HUES6 (cell line): Measurements from ENCODE around the gene OR11G2.
"Not testable (repeated sequence)": the region's sequence is repeated elsewhere in the genome, so short reads cannot be mapped to it uniquely, and the experiment has no call there.

ENCODE experiments used
- H3K27ac ChIP-seq: 2 replicates; pipeline ENCODE4 v1.7.0; 2013; ENCODE audit warnings: low read depth, mild to moderate bottlenecking, low read length, inconsistent platforms
- H3K27me3 ChIP-seq: 2 replicates; pipeline ENCODE4 v1.6.1; 2013; ENCODE audit warnings: low read length; ENCODE audit not compliant: control insufficient read depth, insufficient read depth
- H3K36me3 ChIP-seq: 2 replicates; pipeline ENCODE4 v1.6.1; 2013; ENCODE audit warnings: low read length; ENCODE audit not compliant: control insufficient read depth, insufficient read depth
- H3K4me1 ChIP-seq: 2 replicates; pipeline ENCODE4 v1.6.1; 2013; ENCODE audit warnings: low read length; ENCODE audit not compliant: control insufficient read depth, insufficient read depth
- H3K4me3 ChIP-seq: 2 replicates; pipeline ENCODE4 v1.5.1; 2013; ENCODE audit warnings: low read depth, low read length
- H3K9ac ChIP-seq: one replicate; pipeline ENCODE4 v1.6.1; 2013; ENCODE audit warnings: mild to moderate bottlenecking, low read length
- H3K9me3 ChIP-seq: 2 replicates; pipeline ENCODE4 v1.6.1; 2013; ENCODE audit warnings: low read depth, low read length; ENCODE audit not compliant: control insufficient read depth, insufficient read depth

Gene OR11G2

DNA sequence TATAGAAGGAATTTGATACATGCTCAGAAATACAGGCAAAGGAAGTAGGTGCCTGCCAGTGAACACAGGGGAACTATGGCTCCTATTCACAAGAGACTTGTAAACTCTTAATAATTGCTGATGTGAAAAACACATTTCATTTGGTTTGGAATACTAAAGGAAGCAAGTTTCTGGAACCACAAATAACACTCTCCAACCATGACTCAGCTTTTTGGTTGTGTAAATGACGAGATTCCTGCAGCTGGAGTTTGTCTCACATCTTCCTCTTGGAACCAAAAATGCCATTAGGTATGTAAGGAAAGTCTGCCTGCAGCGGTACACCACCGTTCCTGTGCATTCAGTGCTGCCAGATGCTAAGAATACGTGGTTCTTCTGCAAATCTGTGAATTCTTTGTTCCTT lies 28.3 kb downstream of the OR11G2 start:
- Histone ChIP-seq H3K9me3 (peaks cover 28% of the 10 kb centered on the region; the same call in 1 of the 2 replicates), H3K4me1 (peaks cover 3% of the 10 kb centered on the region; the same call in 1 of the 2 replicates), H3K27ac (no peak overlapping the region), H3K9ac (no peak overlapping the region), H3K36me3 (no peaks in the 10 kb centered on the region), H3K27me3 (no peaks in the 10 kb centered on the region), H3K4me3 (no peak overlapping the region)

DNA sequence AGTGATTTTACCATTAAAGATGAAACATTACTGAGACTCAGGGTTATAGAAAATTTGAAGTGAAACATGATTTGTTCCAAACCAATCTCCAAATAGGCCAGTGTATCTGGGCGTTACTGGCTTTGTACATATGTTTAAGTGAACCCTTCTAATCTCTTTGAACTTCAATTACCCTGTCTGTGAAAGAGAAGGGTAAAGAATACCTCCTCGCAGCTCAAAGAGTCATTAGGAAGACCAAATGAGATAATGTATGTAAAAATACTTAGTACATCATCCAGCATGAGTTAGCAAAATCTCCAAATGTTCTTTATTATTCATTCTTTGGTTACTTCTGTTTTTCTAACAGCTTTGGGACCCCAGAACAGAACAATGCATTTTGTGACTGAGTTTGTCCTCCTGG lies 32.7 kb downstream of the OR11G2 start, which contains the start of gene OR11H6:
Gene OR11H6, plus strand, starts transcription at position 301 of the 400 bp plus-strand sequence. Its CDS starts 0 bp downstream, at position 301.
- no peaks in the 10 kb centered on the region for H3K27me3 ChIP-seq
- peaks cover 43% of the 10 kb centered on the region; the same call in 1 of the 2 replicates for H3K9me3 ChIP-seq
- H3K4me1 ChIP-seq: peaks cover 3% of the 10 kb centered on the region; the same call in 1 of the 2 replicates
- H3K36me3 ChIP-seq: no peaks in the 10 kb centered on the region
- no peak within 1 kb of the TSS for H3K4me3 ChIP-seq
- no peak within 1 kb of the TSS for H3K9ac ChIP-seq
- no peak within 1 kb of the TSS for H3K27ac ChIP-seq

DNA sequence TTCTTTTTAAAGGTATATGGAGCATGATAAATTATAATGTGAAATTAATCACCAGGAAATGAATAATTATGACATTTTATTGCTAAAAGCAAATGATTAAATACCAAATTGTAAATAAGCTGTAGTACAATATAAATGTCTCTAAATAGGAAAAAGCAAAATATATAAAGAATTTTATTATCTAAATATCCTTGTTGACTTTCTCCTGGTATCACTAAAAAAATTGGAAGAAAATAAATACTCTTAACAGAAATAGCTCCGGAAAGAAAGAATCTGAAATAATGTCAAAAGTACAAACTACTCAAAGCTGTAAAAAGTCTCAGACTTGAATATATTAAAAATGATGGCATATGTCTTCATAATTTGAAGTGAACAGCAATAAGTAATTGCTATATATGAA lies 38.0 kb downstream of the OR11G2 start, which contains the start of gene OR11H7:
Gene OR11H7, plus strand, starts transcription at position 301 of the 400 bp plus-strand sequence.
- no peak within 1 kb of the TSS for H3K27ac ChIP-seq

DNA sequence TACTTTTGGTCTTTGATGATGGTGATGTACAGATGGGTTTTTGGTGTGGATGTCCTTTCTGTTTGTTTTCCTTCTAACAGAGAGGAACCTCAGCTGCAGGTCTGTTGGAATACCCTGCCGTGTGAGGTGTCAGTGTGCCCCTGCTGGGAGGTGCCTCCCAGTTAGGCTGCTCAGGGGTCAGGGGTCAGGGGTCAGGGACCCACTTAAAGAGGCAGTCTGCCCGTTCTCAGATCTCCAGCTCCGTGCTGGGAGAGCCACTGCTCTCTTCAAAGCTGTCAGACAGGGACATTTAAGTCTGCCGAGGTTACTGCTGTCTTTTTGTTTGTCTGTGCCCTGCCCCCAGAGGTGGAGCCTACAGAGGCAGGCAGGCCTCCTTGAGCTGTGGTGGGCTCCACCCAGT lies 44.7 kb downstream of the OR11G2 start:
- H3K9ac ChIP-seq, H3K27ac ChIP-seq, H3K36me3 ChIP-seq, H3K4me1 ChIP-seq, H3K27me3 ChIP-seq, H3K4me3 ChIP-seq: not testable (repeated sequence)
- H3K9me3 ChIP-seq: peaks cover 17% of the 10 kb centered on the region; the same call in 1 of the 2 replicates

More for the DNA sequence above, 38.0 kb downstream of the OR11G2 start, which contains the start of gene OR11H7:
- no peaks in the 10 kb centered on the region for H3K27me3 ChIP-seq
- H3K9ac ChIP-seq: no peak within 1 kb of the TSS
- no peaks in the 10 kb centered on the region for H3K36me3 ChIP-seq
- H3K9me3 ChIP-seq: peaks cover 41% of the 10 kb centered on the region; the same call in 1 of the 2 replicates
- H3K4me3 ChIP-seq: no peak within 1 kb of the TSS
- H3K4me1 ChIP-seq: no peaks in the 10 kb centered on the region

DNA sequence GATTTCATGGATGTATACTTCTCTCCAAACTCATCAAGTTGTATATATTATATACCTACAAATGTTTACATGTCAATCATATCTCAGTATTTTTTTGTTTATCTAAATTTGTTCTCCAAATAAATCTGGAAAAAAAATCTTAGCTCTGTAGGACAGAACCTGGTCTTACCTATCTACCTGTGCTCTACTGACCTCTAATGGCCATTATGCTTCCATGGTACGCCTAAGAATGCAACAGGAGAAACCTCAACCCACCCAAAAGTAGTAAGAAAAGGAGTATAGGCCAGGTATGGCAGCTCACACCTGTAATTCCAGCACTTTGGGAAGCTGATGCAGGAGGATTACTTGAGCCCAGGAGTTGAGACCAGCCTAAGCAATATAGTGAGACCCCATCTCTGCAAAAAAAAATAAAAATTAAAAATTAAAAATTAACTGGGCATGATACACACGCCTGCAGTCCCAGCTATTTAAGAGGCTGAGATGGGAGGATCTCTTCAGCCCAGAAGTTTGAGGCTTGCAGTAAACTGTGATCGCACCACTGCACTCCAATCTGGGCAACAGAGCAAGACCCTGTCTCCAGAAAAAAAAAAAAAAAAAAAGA lies 57.0 kb downstream of the OR11G2 start:
- no peak overlapping the region for H3K4me3 ChIP-seq
- H3K9me3 ChIP-seq: peaks cover 34% of the 10 kb centered on the region; the same call in 1 of the 2 replicates
- H3K27ac ChIP-seq: no peak overlapping the region
- H3K36me3 ChIP-seq: no peaks in the 10 kb centered on the region
- H3K27me3 ChIP-seq: no peaks in the 10 kb centered on the region
- no peak overlapping the region for H3K9ac ChIP-seq
- H3K4me1 ChIP-seq: no peaks in the 10 kb centered on the region
